DOHH2 (cell line): ENCODE results near the gene CASP2.

Experiments used
- H3F3A ChIP-seq: fragments of 200-600 bp; sonication (generic), shearing (Covaris generic); 2 replicates; pipeline ENCODE4 v1.6.0; 2016; ENCODE audit warnings: antibody characterized with exemption, mild to moderate bottlenecking; ENCODE audit not compliant: control insufficient read depth, insufficient read depth
- H3K27ac ChIP-seq: fragments of 200-600 bp; sonication (generic); 2 replicates; pipeline ENCODE4 v1.5.1; 2014; ENCODE audit warnings: low read depth, mild to moderate bottlenecking, low read length, moderate library complexity
- H3K27me3 ChIP-seq: fragments of 200-600 bp; sonication (generic); 2 replicates; pipeline ENCODE4 v1.6.1; 2014; ENCODE audit warnings: mild to moderate bottlenecking, low read length, mixed read lengths; ENCODE audit not compliant: control insufficient read depth
- H3K36me3 ChIP-seq: fragments of 200-600 bp; sonication (generic); 2 replicates; pipeline ENCODE4 v1.6.1; 2014; ENCODE audit warnings: mild to moderate bottlenecking, low read length, moderate library complexity, mixed read lengths; ENCODE audit not compliant: control insufficient read depth
- H3K4me1 ChIP-seq: fragments of 200-600 bp; sonication (generic); 2 replicates; pipeline ENCODE4 v1.6.1; 2014; ENCODE audit warnings: mild to moderate bottlenecking, low read length, mixed read lengths; ENCODE audit not compliant: control insufficient read depth
- H3K4me2 ChIP-seq: fragments of 200-600 bp; sonication (generic); 2 replicates; pipeline ENCODE4 v1.6.0; 2014; ENCODE audit warnings: mild to moderate bottlenecking, low read length, moderate library complexity
- H3K4me3 ChIP-seq: fragments of 200-600 bp; sonication (generic); 2 replicates; pipeline ENCODE4 v1.5.1; 2014; ENCODE audit warnings: mild to moderate bottlenecking, low read length, mixed read lengths
- H3K79me2 ChIP-seq: fragments of 200-600 bp; sonication (generic); 2 replicates; pipeline ENCODE4 v1.6.1; 2014; ENCODE audit warnings: mild to moderate bottlenecking, low read length, mixed read lengths; ENCODE audit not compliant: control insufficient read depth
- H3K9me2 ChIP-seq: fragments of 200-600 bp; sonication (generic); replicated peaks from 2 replicates; pipeline ENCODE4 v1.6.1; 2014; ENCODE audit warnings: mild to moderate bottlenecking, low read length, mixed read lengths; ENCODE audit not compliant: control insufficient read depth
- H3K9me3 ChIP-seq: fragments of 200-600 bp; sonication (generic); 2 replicates; pipeline ENCODE4 v1.6.1; 2014; ENCODE audit warnings: antibody characterized with exemption, low read length, mixed read lengths; ENCODE audit not compliant: control insufficient read depth, insufficient read depth
- H4K20me1 ChIP-seq: fragments of 200-600 bp; sonication (generic); 2 replicates; pipeline ENCODE4 v1.6.0; 2014; ENCODE audit warnings: low read depth, mild to moderate bottlenecking, antibody characterized with exemption, low read length, moderate library complexity; ENCODE audit not compliant: control insufficient read depth, insufficient read depth
- CTCF ChIP-seq: fragments of 200-600 bp; sonication (generic); IDR thresholded peaks from one replicate; pipeline ENCODE4 v1.5.1; 2014; ENCODE audit warnings: antibody characterized with exemption, mild to moderate bottlenecking, low read depth, low read length; ENCODE audit not compliant: poor library complexity, severe bottlenecking
- EZH2phosphoT487 ChIP-seq: fragments of 200-600 bp; sonication (generic); IDR thresholded peaks from 2 replicates; pipeline ENCODE4 v1.6.1; 2017; ENCODE audit warnings: borderline replicate concordance, mild to moderate bottlenecking, antibody characterized with exemption, low read length, moderate library complexity, mixed read lengths

CASP2 gene

DNA sequence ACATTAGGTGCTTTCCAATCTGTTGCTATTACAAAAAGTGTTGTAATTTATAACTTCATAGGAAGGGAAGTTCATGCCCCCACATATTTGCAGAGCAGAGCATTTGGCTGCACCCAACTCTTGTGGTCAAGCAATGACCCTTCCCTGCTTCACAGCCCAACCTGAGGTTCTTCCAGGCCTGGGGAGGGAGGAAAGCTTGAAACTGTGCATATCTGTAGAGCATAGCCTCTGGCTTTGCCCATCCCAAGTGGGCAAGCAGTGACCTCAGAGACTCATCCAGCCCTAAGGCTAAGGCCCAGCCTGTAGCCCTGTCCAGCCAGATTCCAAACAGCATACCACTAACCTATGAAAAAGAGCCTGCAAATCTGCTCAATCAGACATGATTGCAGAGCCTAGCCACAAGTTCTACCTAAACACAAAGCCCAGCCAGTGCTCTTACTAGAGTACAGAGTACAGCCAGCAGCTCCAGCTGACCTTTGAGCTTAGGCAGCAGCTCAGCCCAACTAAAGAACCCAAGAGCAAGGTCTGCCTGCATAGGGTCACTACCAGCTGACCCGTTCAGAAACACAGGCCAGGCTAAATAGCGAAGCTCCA lies 39.3 kb upstream of the CASP2 start:
- H3K4me3 ChIP-seq, result no peak overlapping the region
- H3K27me3 ChIP-seq, result no peaks in the 10 kb centered on the region
- no peaks in the 10 kb centered on the region for H3K36me3 ChIP-seq
- no peaks in the 10 kb centered on the region for H3K9me2 ChIP-seq
- TF ChIP-seq CTCF (no peak), EZH2phosphoT487 (no peak)
- peaks cover 69% of the 10 kb centered on the region for H3K4me1 ChIP-seq
- H3F3A ChIP-seq, result peaks cover 4% of the 10 kb centered on the region; the same call in 1 of the 2 replicates
- peaks cover 12% of the 10 kb centered on the region for H3K9me3 ChIP-seq
- H3K27ac ChIP-seq, result no peak overlapping the region
- no peak overlapping the region for H3K4me2 ChIP-seq
- H3K79me2 ChIP-seq, result no peaks in the 10 kb centered on the region
- no peaks in the 10 kb centered on the region for H4K20me1 ChIP-seq

- no peaks in the 10 kb centered on the region for H3K79me2 ChIP-seq
- H4K20me1 ChIP-seq, result no peaks in the 10 kb centered on the region
- peak overlapping the region; percentile 44 for H3K4me2 ChIP-seq
- peak overlapping the region; percentile 51 for H3K27ac ChIP-seq
- peaks cover 6% of the 10 kb centered on the region; the same call in 1 of the 2 replicates for H3F3A ChIP-seq
- TF ChIP-seq CTCF, result no peak
- no peak for TF ChIP-seq EZH2phosphoT487
- H3K9me3 ChIP-seq, result peaks cover 12% of the 10 kb centered on the region
- peak overlapping the region; percentile 18; the same call in 1 of the 2 replicates for H3K4me3 ChIP-seq
- H3K36me3 ChIP-seq, result no peaks in the 10 kb centered on the region
- peaks cover 72% of the 10 kb centered on the region for H3K4me1 ChIP-seq
- H3K9me2 ChIP-seq, result no peaks in the 10 kb centered on the region
- H3K27me3 ChIP-seq, result no peaks in the 10 kb centered on the region
Observed at GRCh38 chr7:143250199-143250598, 38.0 kb upstream of the CASP2 start.

- Histone ChIP-seq H3K36me3 (no peaks in the 10 kb centered on the region), H3K9me2 (no peaks in the 10 kb centered on the region), H4K20me1 (no peaks in the 10 kb centered on the region), H3F3A (peaks cover 11% of the 10 kb centered on the region), H3K9me3 (peaks cover 12% of the 10 kb centered on the region), H3K4me1 (peaks cover 72% of the 10 kb centered on the region), H3K27me3 (no peaks in the 10 kb centered on the region), H3K27ac (peak overlapping the region; percentile 51), H3K4me2 (peak overlapping the region; percentile 44), H3K79me2 (no peaks in the 10 kb centered on the region), H3K4me3 (peak overlapping the region; percentile 18)
- no peak for TF ChIP-seq CTCF
- no peak for TF ChIP-seq EZH2phosphoT487
Observed at GRCh38 chr7:143250822-143251221, 37.3 kb upstream of the CASP2 start.
